HG03135 (cell line): Measurements from ENCODE around the gene NUP155.
A peak's percentile ranks its signal among the peaks of the same experiment; 100 is the strongest.
"Not testable (repeated sequence)": the region's sequence is repeated elsewhere in the genome, so short reads cannot be mapped to it uniquely, and the experiment has no call there.

ENCODE experiments used
- ATAC-seq: cut with Tn5 transposase; IDR thresholded peaks from one replicate; pipeline ENCODE4 v1.9.1; 2021; ENCODE audit warnings: mild to moderate bottlenecking, moderate library complexity; ENCODE audit not compliant: unreplicated experiment

Gene NUP155

GRCh38 chr5:37370864-37371726 lies at the start of gene NUP155:
Gene NUP155 (minus strand): TSS chr5:37371106. CDS start chr5:37370977, 129 bp downstream.
- ATAC-seq: peak; percentile 81

GRCh38 chr5:37417347-37417746 lies 46.4 kb upstream of the NUP155 start:
- no peak for ATAC-seq

GRCh38 chr5:37415456-37415855 lies 44.5 kb upstream of the NUP155 start:
- not testable (repeated sequence) for ATAC-seq

GRCh38 chr5:37412515-37412914 lies 41.6 kb upstream of the NUP155 start:
- ATAC-seq: no peak

- ATAC-seq: no peak
Measured at GRCh38 chr5:37400501-37400900, 29.6 kb upstream of the NUP155 start.

- ATAC-seq: no peak
Measured at GRCh38 chr5:37396352-37396751, 25.4 kb upstream of the NUP155 start.

GRCh38 chr5:37391591-37391990 lies 20.7 kb upstream of the NUP155 start:
- no peak for ATAC-seq

GRCh38 chr5:37379100-37379628 lies 8.3 kb upstream of the NUP155 start, which contains the start of gene WDR70:
Gene WDR70 (plus strand): TSS chr5:37379318. CDS start chr5:37379368, 50 bp downstream.
- ATAC-seq: peak; percentile 97

- not testable (repeated sequence) for ATAC-seq
Measured at GRCh38 chr5:37378066-37378465, 7.2 kb upstream of the NUP155 start.

GRCh38 chr5:37375091-37375490 lies 4.2 kb upstream of the NUP155 start:
- ATAC-seq: no peak

- no peak for ATAC-seq
Measured at GRCh38 chr5:37370550-37370863, 399 bp downstream of the NUP155 start.

- no peak for ATAC-seq
Measured at GRCh38 chr5:37355161-37355560, 15.7 kb downstream of the NUP155 start.

- ATAC-seq: not testable (repeated sequence)
Measured at GRCh38 chr5:37342741-37343140, 28.2 kb downstream of the NUP155 start.

- ATAC-seq: not testable (repeated sequence)
Measured at GRCh38 chr5:37334754-37335153, 36.2 kb downstream of the NUP155 start.

- ATAC-seq: no peak
Measured at GRCh38 chr5:37326536-37326935, 44.4 kb downstream of the NUP155 start.

- ATAC-seq: no peak
Measured at GRCh38 chr5:37323607-37324006, 47.3 kb downstream of the NUP155 start.

- no peak for ATAC-seq
Measured at GRCh38 chr5:37319037-37319782, 51.7 kb downstream of the NUP155 start.

- no peak for ATAC-seq
Measured at GRCh38 chr5:37316027-37316426, 54.9 kb downstream of the NUP155 start.

- no peak for ATAC-seq
Measured at GRCh38 chr5:37310360-37310759, 60.5 kb downstream of the NUP155 start.

GRCh38 chr5:37308793-37309192 lies 62.1 kb downstream of the NUP155 start:
- no peak for ATAC-seq

GRCh38 chr5:37304888-37305287 lies 66.0 kb downstream of the NUP155 start:
- ATAC-seq: no peak

- ATAC-seq: not testable (repeated sequence)
Measured at GRCh38 chr5:37296313-37296712, 74.6 kb downstream of the NUP155 start.
